Transverse colon (tissue), 4 donors: ENCODE measurements around the gene SPATA13. TPM values are rescaled to one million over a fixed set of nuclear protein-coding genes. Genes with fewer than 3 reads are reported as not detected.

Source experiments
- DNase-seq: peaks from one replicate; pipeline ENCODE4 v3.0.0-alpha.2; 2019
- H3K27ac ChIP-seq, 4 donors: fragments of 200-600 bp; sonication (generic); 2 replicates each; pipeline ENCODE4 v1.5.1; 2016 to 2018; ENCODE audit warnings: inconsistent platforms in 4 of 4
- H3K27me3 ChIP-seq: fragments of 200-600 bp; sonication (generic); 2 replicates; pipeline ENCODE4 v1.5.1; 2017; ENCODE audit warnings: inconsistent platforms
- H3K36me3 ChIP-seq, 4 donors: fragments of 200-600 bp; sonication (generic); 2 replicates each; pipeline ENCODE4 v1.5.1; 2017 to 2019; ENCODE audit warnings: inconsistent platforms in 4 of 4
- H3K4me1 ChIP-seq, 4 donors: fragments of 200-600 bp; sonication (generic); 2 replicates each; pipeline ENCODE4 v1.5.1; 2017 to 2020; ENCODE audit warnings: inconsistent platforms in 4 of 4
- H3K4me3 ChIP-seq, 4 donors: fragments of 200-600 bp; sonication (generic); 1 replicate in 1 of 4; 2 replicates in 3 of 4; pipeline versions ENCODE4 v1.5.1 to v1.6.1; 2017 to 2019; ENCODE audit warnings: inconsistent platforms in 4 of 4
- H3K9me3 ChIP-seq, 2 donors: fragments of 200-600 bp; sonication (generic); 2 replicates each; pipeline ENCODE4 v1.5.1; 2017 to 2019; ENCODE audit warnings: inconsistent platforms in 2 of 2
- CTCF ChIP-seq, 5 experiments: fragments of 200-600 bp in 3 of 5; fragments of 450-650 bp in 2 of 5; sonication (generic) in 3 of 5; IDR thresholded peaks; 1 replicate in 2 of 5; 2 replicates in 3 of 5; pipeline ENCODE4 v1.5.1; 2016 to 2017; ENCODE audit warnings: antibody characterized with exemption in 5 of 5, inconsistent platforms in 3 of 5, mild to moderate bottlenecking in 2 of 5, moderate library complexity in 1 of 5
- EP300 ChIP-seq: sonication (generic); formaldehyde crosslinking; IDR thresholded peaks from one replicate; pipeline ENCODE4 v1.6.1; 2017; ENCODE audit warnings: antibody characterized with exemption, low read depth
- POLR2A ChIP-seq: fragments of 450-650 bp; IDR thresholded peaks from one replicate; pipeline ENCODE4 v1.6.1; 2016; ENCODE audit warnings: antibody characterized with exemption, mild to moderate bottlenecking, moderate library complexity
- POLR2AphosphoS5 ChIP-seq, 3 donors: sonication (generic); formaldehyde crosslinking; IDR thresholded peaks; one replicate each; pipeline ENCODE4 v1.6.1; 2016; ENCODE audit warnings: antibody characterized with exemption in 3 of 3
- WGBS, 2 donors: methylation state at CpG; one replicate each; pipeline ENCODE4 v1.1.5; 2018; ENCODE audit warnings: low coverage in 1 of 2; 5-methylcytosine and 5-hydroxymethylcytosine counted together
- in situ Hi-C, 4 donors: fragments of 200-750 bp; cut with MboI; loops; one replicate each; pipeline versions ENCODE4 v1.15.0 to v1.15.1; 2017; ENCODE audit warnings: low sequenced_read_pairs in 3 of 4, low pct_ligation_motif_present in 1 of 4, low pct_unique_long_range_greater_than_20kb in 1 of 4
- intact Hi-C: fragments of 100-400 bp; cut with DNase I; formaldehyde crosslinking; loops from one replicate; pipeline ENCODE4 v1.15.1; 2023; ENCODE audit warnings: low total_unique reads
- total RNA-seq, 4 donors: library from RNA; depleted of rRNA; stranded (reverse); fragments of >200 nt; gene quantifications; one replicate each; pipeline ENCODE4 v1.1.0, GENCODE V29; 2016

SPATA13 gene
- total RNA-seq, 4 donors from 2014 or later = 85.1 to 612 (median 228) TPM

- Histone ChIP-seq H3K27me3 (no peaks in the 10 kb centered on the region), H3K9me3 (no peaks in the 10 kb centered on the region), H3K36me3 (no peaks in the 10 kb centered on the region), H3K27ac (no peak overlapping the region), H3K4me1 (peaks cover 0 to 21% (median 13%) of the 10 kb centered on the region in 4 donors), H3K4me3 (no peak overlapping the region)
- 80 to 86% methylated on average over 1 of the region's 1 CpG for WGBS, 2 donors
- no peak for DNase-seq
- intact Hi-C loops (no loop called here), in situ Hi-C loops (no loop called here)
- TF ChIP-seq POLR2A (no peak), CTCF (IDR thresholded peaks at IDR 0.05) (no peak), POLR2AphosphoS5 (IDR thresholded peaks at IDR 0.05) (no peak), EP300 (no peak)
These were observed 32.3 kb downstream of the SPATA13 start for GRCh38 chr13:24192811-24193162.

- Histone ChIP-seq H3K4me1 (peaks cover 0 to 21% (median 13%) of the 10 kb centered on the region in 4 donors), H3K4me3 (no peak overlapping the region), H3K9me3 (no peaks in the 10 kb centered on the region), H3K27me3 (no peaks in the 10 kb centered on the region), H3K27ac (no peak overlapping the region), H3K36me3 (no peaks in the 10 kb centered on the region)
- no peak for DNase-seq
- WGBS, 2 donors = 87 to 89% methylated on average over 4 to 8 of the region's 8 CpGs
- TF ChIP-seq POLR2AphosphoS5 (IDR thresholded peaks at IDR 0.05) (no peak), CTCF (IDR thresholded peaks at IDR 0.05) (no peak), POLR2A (no peak), EP300 (no peak)
- intact Hi-C loops = no loop called here
- in situ Hi-C loops = no loop called here
These were observed 33.9 kb downstream of the SPATA13 start for GRCh38 chr13:24194447-24194846.

DNA sequence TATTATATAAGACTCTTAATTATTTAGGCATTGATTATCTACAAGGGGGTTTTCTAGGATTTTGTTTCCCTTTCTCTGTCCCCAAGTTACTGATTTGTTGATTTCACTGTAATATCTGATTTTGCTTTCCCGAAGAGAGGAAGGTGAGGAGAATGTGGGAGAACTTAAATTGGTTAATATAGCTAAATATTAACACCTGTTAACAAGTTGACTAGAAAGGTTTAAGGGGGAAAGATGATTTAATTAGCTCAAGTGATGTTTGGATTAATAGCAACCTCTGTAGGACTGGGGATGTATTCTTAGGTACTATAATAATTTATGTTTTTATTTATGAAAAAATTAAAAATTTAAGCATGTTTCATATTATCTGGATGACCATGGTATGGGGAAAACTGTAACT is 35.1 kb downstream of the SPATA13 start:
- peaks cover 0 to 25% (median 13%) of the 10 kb centered on the region in 4 donors for H3K4me1 ChIP-seq
- WGBS, 2 donors = 40 to 62% methylated on average over 1 of the region's 1 CpG
- no peak for DNase-seq
- H3K4me3 ChIP-seq = no peak overlapping the region
- no peaks in the 10 kb centered on the region for H3K27me3 ChIP-seq
- no peak overlapping the region for H3K27ac ChIP-seq
- H3K36me3 ChIP-seq = no peaks in the 10 kb centered on the region
- intact Hi-C loops (no loop called here), in situ Hi-C loops (no loop called here)
- no peaks in the 10 kb centered on the region for H3K9me3 ChIP-seq
- TF ChIP-seq CTCF (IDR thresholded peaks at IDR 0.05) (no peak), EP300 (no peak), POLR2AphosphoS5 (IDR thresholded peaks at IDR 0.05) (no peak), POLR2A (no peak)

- no peak overlapping the region for H3K27ac ChIP-seq
- WGBS, 2 donors = 45 to 67% methylated on average over 3 to 4 of the region's 4 CpGs
- in situ Hi-C loops = no loop called here
These were observed 36.2 kb downstream of the SPATA13 start for GRCh38 chr13:24196593-24197197.

More at GRCh38 chr13:24196593-24197197, 36.2 kb downstream of the SPATA13 start:
- no peak for DNase-seq
- Histone ChIP-seq H3K9me3 (no peaks in the 10 kb centered on the region), H3K27me3 (no peaks in the 10 kb centered on the region), H3K36me3 (no peaks in the 10 kb centered on the region), H3K4me3 (no peak overlapping the region), H3K4me1 (peaks cover 0 to 34% (median 16%) of the 10 kb centered on the region in 4 donors)
- intact Hi-C loops = no loop called here
- no peak for TF ChIP-seq EP300
- no peak for TF ChIP-seq CTCF (IDR thresholded peaks at IDR 0.05)
- TF ChIP-seq POLR2A = no peak
- TF ChIP-seq POLR2AphosphoS5 (IDR thresholded peaks at IDR 0.05) = no peak
